Measurements from ENCODE around the gene CDK2AP2. TPM values are rescaled to one million over a fixed set of nuclear protein-coding genes. Genes with fewer than 3 reads are reported as not detected.

Gene CDK2AP2
- total and polyA plus RNA-seq, 10 of the 15 experiments (the other 5 are each of a cell fraction or from before 2014, with no cell fraction given), result 8.0 to 177 (median 40.9) TPM

GRCh38 chr11:67501854-67502253 lies 6.1 kb downstream of the CDK2AP2 start:
- ATAC-seq (no peak), FAIRE-seq (no peak), DNase-seq (ENCODE audit: low read depth, low spot score) (no peak)
- Histone ChIP-seq H3K4me3 (no peak overlapping the region), H3K9ac (ENCODE audit: control insufficient read depth, insufficient read depth, low read length) (no peak overlapping the region), H3K4me2 (ENCODE audit: control insufficient read depth, insufficient read depth) (no peak overlapping the region), H2AFZ (ENCODE audit: control insufficient read depth, low read depth, low read length) (no peak overlapping the region), H3K9me3 (replicated peaks; ENCODE audit: control insufficient read depth, insufficient read depth, low read length) (no peaks in the 10 kb centered on the region), H3K36me3 (ENCODE audit: control insufficient read depth in 2 of 2, insufficient read depth in 2 of 2, low read length in 1 of 2) (peaks cover 0 to 3% of the 10 kb centered on the region in 2 experiments; a peak in 2 of 4 replicates), H3K27ac (ENCODE audit: control insufficient read depth, insufficient read depth) (no peak overlapping the region), H3K27me3 (replicated peaks in 1 of 2; ENCODE audit: control insufficient read depth in 2 of 2, insufficient read depth in 2 of 2, low read length in 1 of 2) (no peaks in the 10 kb centered on the region), H3K79me2 (ENCODE audit: control insufficient read depth, insufficient read depth, low read length) (peaks cover 22% of the 10 kb centered on the region), H4K20me1 (ENCODE audit: control insufficient read depth, insufficient read depth) (no peaks in the 10 kb centered on the region), H3K4me1 (ENCODE audit: control insufficient read depth, insufficient read depth, low read length) (peaks cover 19% of the 10 kb centered on the region)
- intact Hi-C loops (cut with micrococcal nuclease; ENCODE audit: unreplicated experiment), result no loop called here
- SMC1A ChIA-PET (ENCODE audit: uncharacterized antibody, unreplicated experiment), result no interaction called here
- BruUV-seq (replicated peaks), result no TSS peak
- POLR2A ChIA-PET, result no interaction called here
- TF ChIP-seq IRF5 (IDR thresholded peaks at IDR 0.05; ENCODE audit: borderline replicate concordance), result no peak
- peak; percentile 31; the same call in 1 of the 2 replicates for TF ChIP-seq MLLT1 (IDR thresholded peaks at IDR 0.05)
- WGBS (ENCODE audit: insufficient coverage, insufficient replicate concordance, low lambda C conversion rate, missing lambda C conversion rate), result 99% methylated on average over 18 of the region's 18 CpGs
- RAD21 ChIA-PET (ENCODE audit: unreplicated experiment), result interaction anchor here (1.1 to 1.5 kb wide), 3 partner anchors 14 to 101 kb away, joined by 3 read pairs; no protein-coding TSS in a partner anchor
- in situ Hi-C loops (cut with MboI), result no loop called here
- CTCF ChIA-PET, result no interaction called here

Measured in GM12878 (cell line).